H1 (cell line): ENCODE results near the gene CST6.

Experiments
- CTCF ChIP-seq, 3 experiments: IDR thresholded peaks; 1 replicate in 2 of 3; 2 replicates in 1 of 3; pipeline versions ENCODE4 v1.5.1 to v1.6.1; 2011; ENCODE audit warnings: low read length in 3 of 3, mild to moderate bottlenecking in 3 of 3, inconsistent platforms in 2 of 3, low read depth in 1 of 3, moderate library complexity in 1 of 3; ENCODE audit not compliant: insufficient read depth in 1 of 3; ENCODE audit errors: control extremely low read depth in 1 of 3
- GABPA ChIP-seq: IDR thresholded peaks from 2 replicates; pipeline ENCODE4 v1.6.1; 2011; ENCODE audit warnings: mild to moderate bottlenecking, low read length, moderate library complexity, borderline replicate concordance; ENCODE audit not compliant: insufficient read depth
- POLR2AphosphoS5 ChIP-seq: IDR thresholded peaks from 2 replicates; pipeline ENCODE4 v1.6.1; 2011; ENCODE audit warnings: low read depth, low read length
- RAD21 ChIP-seq, 2 experiments: IDR thresholded peaks in 1 of 2; conservative IDR thresholded peaks in 1 of 2; 2 replicates each; pipeline ENCODE4 v1.6.1; 2011; ENCODE audit warnings: low read depth in 2 of 2, low read length in 2 of 2, improper control_type of control experiment in 1 of 2, inconsistent platforms in 1 of 2, mild to moderate bottlenecking in 1 of 2, moderate library complexity in 1 of 2

GRCh38 chr11:65988791-65989592 is 22.8 kb upstream of the CST6 start:
- no peak for TF ChIP-seq POLR2AphosphoS5
- peak; percentile 96 for TF ChIP-seq RAD21 (IDR thresholded peaks at IDR 0.05 in 1 of 2, conservative IDR thresholded peaks at IDR 0.05 in 1 of 2; ENCODE audit: low read depth in 2 of 2, low read length in 2 of 2)
- peak; percentile 79 to 99 (median 99) for TF ChIP-seq CTCF (IDR thresholded peaks at IDR 0.05; ENCODE audit: control extremely low read depth in 1 of 3, insufficient read depth in 1 of 3, low read depth in 1 of 3, low read length in 3 of 3)
- TF ChIP-seq GABPA = no peak
